Measurements from ENCODE around the gene FCRLB. TPM values are rescaled to one million over a fixed set of nuclear protein-coding genes. Genes with fewer than 3 reads are reported as not detected.

FCRLB gene
- total RNA-seq, 1 experiment from 2014 or later = 1.3 TPM

DNA sequence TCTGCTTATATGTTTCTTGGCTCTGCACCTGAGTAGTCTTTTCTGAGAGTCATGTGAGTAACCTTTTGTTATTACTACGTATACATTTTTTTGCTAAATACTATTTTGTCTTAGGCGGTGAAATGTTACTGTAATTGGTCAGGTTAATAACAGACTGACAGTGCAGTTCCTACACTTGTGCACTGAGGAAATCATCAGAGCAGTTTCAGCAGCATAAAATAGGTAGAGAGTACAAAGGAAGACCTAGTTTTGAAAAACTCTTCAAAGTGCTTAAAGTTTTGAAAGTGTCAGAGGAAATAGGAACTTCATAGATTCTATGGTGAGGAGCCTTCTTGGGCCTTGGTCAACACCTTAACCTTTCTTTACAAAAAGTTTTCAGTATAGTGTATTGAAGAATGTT lies 55.9 kb downstream of the FCRLB start:
- DNase-seq (ENCODE audit: unreplicated experiment) = no peak
- TF ChIP-seq, protein P1, sequence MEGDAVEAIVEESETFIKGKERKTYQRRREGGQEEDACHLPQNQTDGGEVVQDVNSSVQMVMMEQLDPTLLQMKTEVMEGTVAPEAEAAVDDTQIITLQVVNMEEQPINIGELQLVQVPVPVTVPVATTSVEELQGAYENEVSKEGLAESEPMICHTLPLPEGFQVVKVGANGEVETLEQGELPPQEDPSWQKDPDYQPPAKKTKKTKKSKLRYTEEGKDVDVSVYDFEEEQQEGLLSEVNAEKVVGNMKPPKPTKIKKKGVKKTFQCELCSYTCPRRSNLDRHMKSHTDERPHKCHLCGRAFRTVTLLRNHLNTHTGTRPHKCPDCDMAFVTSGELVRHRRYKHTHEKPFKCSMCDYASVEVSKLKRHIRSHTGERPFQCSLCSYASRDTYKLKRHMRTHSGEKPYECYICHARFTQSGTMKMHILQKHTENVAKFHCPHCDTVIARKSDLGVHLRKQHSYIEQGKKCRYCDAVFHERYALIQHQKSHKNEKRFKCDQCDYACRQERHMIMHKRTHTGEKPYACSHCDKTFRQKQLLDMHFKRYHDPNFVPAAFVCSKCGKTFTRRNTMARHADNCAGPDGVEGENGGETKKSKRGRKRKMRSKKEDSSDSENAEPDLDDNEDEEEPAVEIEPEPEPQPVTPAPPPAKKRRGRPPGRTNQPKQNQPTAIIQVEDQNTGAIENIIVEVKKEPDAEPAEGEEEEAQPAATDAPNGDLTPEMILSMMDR (IDR thresholded peaks at IDR 0.05; ENCODE audit: unreplicated experiment) = no peak
- no peaks in the 10 kb centered on the region for H3K27me3 Mint-ChIP-seq (ENCODE audit: insufficient read depth, unreplicated experiment)
- intact Hi-C loops (cut with micrococcal nuclease) = no loop called here
- H3K9me3 Mint-ChIP-seq (ENCODE audit: unreplicated experiment) = no peaks in the 10 kb centered on the region
- H3K27ac Mint-ChIP-seq (ENCODE audit: low read depth, unreplicated experiment) = no peak overlapping the region
- ChIA-PET POLR2A (interaction anchor here (1.9 kb wide), 1 partner anchor 10 kb away, joined by 12 read pairs; no protein-coding TSS in a partner anchor), CTCF (interaction anchor here (0.7 to 1.5 kb wide), 5 partner anchors 10 to 260 kb away, joined by 4 to 9 read pairs (median 5); no protein-coding TSS in a partner anchor)
- no TSS peak for BruUV-seq (replicated peaks)
- H3K36me3 Mint-ChIP-seq (ENCODE audit: insufficient read depth, unreplicated experiment) = peaks cover 19% of the 10 kb centered on the region
- no peaks in the 10 kb centered on the region for H3K4me1 Mint-ChIP-seq (ENCODE audit: insufficient read depth, unreplicated experiment)
- H3K4me3 Mint-ChIP-seq (ENCODE audit: unreplicated experiment) = no peak overlapping the region

Other genes starting within 250 kb of the FCRLB start
- gene FCGR2A, start 216.1 kb upstream of the FCRLB start, total RNA-seq (2022) = not detected in 2 replicates
- gene HSPA6, start 197.0 kb upstream of the FCRLB start, total RNA-seq (2022) = 0.28 and 0.52 TPM in 2 replicates
- not detected in 2 replicates for gene FCGR3A, start 171.7 kb upstream of the FCRLB start, total RNA-seq (2022)
- gene FCGR3B, start 90.4 kb upstream of the FCRLB start, total RNA-seq (2022) = not detected in 2 replicates
- not detected in 2 replicates for gene FCGR2B, start 58.4 kb upstream of the FCRLB start, total RNA-seq (2022)
- gene FCRLA, start 14.3 kb upstream of the FCRLB start, total RNA-seq (2022) = 0.30 and 0.47 TPM in 2 replicates
- gene DUSP12, start 28.2 kb downstream of the FCRLB start, total RNA-seq (2022) = 57.0 and 65.0 TPM in 2 replicates
- gene ATF6, start 44.8 kb downstream of the FCRLB start, total RNA-seq (2022) = 56.3 and 71.8 TPM in 2 replicates

Measured in MCF 10A (cell line).